GM19467 (cell line): ENCODE results near the gene VAV2.
"Not testable (repeated sequence)": the region's sequence is repeated elsewhere in the genome, so short reads cannot be mapped to it uniquely, and the experiment has no call there.

Experiments
- ATAC-seq: cut with Tn5 transposase; IDR thresholded peaks from one replicate; pipeline ENCODE4 v1.9.1; 2021; ENCODE audit warnings: mild to moderate bottlenecking, moderate library complexity; ENCODE audit not compliant: unreplicated experiment

VAV2 gene

DNA sequence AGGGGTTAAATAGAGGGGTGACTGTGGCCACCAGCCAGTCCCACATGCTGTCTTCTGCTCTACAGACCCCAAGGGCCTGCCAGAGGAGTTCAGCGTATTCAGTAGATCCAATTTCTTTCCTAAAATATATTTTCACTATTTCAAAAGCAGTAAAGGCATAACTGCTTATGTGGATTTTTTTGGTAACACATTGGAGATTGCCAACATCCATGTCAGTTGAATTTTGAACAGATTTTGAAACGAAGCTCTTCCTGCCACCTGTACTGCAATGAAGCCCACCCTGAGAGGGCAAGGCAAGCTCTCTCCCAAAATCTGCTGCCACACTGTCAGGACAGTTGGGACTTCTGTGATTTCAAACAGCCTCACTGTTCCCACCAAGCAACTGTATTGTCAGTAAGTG, 216.8 kb downstream of the VAV2 start:
- ATAC-seq: no peak

DNA sequence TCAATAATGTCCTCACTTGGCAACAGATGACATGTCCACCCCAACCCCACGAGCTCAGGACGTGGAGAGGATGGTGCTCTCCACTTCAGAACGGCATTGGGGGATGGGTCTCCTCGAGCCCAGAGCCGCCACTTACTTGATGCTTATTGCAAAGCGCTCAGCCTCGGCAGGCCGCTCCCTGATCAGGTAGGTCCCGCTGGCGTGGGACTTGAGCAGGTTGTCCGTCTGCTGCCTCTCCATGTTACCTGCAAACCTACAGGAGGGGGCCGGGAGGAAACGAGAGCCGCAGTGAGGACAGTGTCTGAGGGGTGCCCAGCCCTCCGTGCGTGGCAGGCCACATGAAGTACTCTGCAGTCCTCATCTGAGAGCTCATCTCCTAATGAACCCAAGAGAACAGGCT, 217.3 kb downstream of the VAV2 start:
- no peak for ATAC-seq

DNA sequence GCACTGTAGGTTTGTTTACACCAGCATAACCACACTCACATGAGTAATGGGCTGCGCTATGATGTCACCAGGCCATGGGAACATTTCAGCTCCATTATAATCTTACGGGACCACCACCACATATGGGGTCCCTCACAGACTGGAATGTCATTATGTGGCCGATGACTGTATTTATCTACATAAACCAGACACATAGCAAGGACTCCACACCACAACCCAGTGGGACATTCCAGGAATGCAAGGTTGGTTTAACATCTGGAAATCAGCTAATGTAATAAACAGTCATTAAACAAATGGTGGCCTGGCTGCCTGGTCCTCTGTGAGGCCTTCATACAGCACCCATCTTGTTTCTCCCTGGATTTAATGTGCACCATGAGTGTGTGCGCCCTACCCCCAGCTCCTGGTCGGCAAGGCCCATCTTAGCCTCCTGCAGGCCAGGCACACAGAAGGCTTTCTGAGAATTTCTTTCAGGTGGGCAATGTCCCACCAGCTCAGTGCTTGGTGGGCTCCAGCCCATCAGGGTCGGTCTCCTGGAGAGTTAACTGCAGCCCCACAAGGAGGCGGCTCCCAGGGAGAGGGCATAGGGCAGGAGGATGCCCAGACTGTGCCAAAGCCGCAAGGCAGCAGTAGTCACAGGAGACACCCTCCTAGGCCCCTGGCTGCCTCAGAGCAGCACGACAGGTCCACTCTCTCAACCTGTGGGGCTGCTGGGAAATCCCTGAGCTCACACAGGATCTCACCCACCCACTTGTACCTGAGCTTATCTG, 218.1 kb downstream of the VAV2 start:
- no peak for ATAC-seq

DNA sequence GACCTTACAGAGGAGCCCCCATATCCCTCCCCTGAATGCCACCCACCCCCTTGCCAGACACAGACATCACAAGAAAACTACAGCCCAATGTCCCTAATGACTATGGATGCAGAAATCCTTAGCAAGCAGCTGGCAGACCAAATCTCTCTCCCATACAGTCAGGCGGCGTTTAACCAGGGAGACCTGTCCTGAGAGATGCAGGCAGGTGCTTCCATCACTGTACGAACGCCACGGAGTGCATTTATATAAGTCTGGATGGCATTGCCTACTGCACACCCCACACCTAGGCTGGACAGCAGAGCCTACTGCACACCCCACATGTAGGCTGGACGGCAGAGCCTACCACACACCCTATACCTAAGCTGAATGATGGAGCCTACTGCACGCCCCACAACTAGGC, 219.5 kb downstream of the VAV2 start:
- ATAC-seq: no peak

DNA sequence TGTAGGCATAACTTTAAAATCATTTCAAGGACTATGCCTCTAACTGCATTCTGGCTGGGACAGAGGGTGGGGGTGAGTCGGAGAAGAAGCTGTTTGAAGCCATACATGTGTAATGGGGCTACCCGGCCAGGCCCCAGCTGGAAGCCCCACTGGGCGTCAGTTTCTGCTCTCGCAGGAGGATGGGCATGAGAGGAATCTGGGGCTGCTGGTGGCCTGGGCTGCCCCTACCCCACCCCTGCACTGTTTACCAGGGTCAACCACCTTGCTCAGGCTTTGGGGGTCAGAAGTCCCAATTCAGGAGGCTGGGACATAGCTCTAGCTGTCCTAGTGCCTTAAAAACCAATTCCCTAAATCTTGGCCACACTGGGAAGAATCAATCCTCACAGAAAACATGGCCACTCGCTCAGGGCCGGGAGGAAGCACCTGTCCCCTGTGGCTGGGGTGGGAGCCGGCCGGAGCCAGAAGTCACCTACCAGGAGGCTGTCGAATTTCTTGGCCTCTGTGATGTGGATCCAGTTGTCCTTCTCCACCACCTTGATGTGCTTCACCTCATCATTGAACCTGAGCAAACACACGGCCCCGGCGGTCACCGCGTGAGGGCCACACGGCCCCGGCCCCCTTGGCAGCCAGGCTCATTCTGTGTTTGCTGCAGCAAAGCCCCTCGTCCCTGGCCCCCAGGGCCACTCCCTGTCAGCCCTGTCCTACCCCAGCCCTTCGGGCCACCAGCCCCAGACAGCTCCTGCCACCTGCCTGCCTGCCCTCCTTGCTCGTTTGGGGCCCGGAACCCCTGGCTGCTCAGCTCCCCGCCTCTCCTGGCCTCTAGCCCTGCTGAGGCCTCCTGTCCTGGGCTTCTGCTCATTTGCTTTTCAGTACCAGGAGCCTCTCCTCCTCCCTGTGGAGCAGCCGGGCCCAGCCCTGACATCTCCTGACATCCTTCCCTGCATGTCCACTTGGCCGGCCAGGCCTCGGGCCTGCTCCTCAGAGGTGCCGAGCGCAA, 220.3 kb downstream of the VAV2 start:
- ATAC-seq: no peak

DNA sequence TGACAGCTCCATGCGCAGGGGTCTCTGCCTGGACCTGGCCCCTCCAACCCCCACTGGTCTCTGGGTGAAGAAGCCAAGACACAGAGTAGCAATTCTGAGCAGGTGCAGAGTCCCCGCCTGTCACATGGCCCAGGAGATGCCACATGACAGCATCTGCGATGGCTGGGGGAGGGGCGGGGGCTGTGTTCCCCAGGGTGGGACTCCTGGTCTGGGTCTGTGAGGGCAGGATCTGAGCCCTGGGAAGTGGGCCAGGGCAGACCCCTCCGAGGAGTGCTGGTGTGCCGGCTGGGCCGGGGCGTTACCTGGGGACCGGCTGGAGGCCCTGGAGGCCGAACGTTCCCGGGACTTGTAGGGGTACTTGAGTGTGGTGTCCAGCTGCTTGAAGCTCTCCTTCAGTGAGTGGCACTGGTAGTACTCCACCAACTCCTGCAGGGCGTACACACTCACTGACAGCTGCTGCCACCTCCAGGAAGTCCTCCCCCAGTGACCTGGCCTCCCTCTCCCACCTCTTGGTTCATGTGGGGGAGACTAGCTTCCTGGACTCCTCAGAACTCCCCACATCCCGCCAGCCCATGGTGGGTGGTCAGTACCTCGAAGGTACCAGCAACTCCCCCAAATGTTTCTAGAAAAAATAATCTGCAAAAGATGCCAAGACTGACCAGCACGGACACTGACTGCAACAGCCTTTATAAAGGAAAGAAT, 221.9 kb downstream of the VAV2 start:
- no peak for ATAC-seq

DNA sequence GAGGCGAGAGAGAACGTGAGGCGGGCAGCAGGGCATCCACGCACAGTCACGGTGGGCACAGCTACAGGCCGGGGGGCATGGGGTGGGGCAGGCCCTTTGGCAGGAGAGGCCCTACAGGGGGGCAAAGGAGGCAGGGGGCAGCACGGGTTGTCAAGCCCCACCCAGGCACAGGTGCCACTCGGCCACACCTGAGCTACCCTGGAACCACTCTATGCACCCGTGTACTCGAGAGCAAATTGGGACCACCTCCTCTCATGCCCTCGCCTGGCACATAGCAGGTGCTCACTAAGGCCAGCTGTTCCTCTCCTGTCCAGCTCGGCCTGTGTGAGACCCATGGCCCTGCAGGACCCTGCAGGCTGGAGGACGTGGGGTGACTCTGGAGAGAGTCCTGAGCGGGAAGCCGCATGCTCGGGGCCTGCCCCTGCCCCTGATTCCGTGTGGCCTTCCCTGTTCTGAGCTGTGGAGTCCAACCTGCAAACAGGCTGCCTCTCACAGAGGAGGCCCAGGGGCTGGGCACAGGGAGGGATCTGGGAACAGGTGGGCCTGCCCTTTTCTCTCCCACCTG, 222.5 kb downstream of the VAV2 start:
- ATAC-seq: no peak

DNA sequence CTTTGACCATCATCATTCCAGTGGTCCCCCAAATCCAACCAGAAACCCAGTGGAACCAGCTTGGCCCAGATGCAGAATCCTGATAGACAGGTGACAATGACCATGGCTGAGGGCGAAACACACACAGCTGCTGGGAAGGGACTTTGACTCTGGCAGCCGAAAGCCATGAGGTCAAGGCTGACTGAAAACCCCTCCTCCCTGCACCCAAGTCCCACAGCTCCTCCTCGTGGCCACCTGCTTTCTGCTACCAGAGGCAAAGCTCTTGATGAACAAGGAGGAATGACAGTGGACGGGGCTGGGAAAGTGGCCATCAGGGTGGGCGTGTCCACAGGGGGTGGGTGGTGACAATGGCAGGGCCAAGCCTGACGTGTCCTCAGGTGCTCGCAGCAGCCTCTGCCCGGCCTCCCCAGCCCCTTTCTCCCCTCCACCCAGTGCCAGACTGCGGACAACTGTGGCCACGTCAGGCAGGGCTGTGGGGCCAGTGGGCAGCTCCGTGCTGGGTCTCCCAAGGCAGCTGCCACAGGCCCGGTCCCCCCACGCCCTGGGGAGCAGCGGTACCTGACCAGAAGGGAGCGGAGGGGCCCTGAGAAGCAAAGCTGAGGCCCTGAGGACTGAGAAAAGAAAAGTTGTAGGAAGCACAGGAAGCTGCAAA, 223.1 kb downstream of the VAV2 start:
- no peak for ATAC-seq

DNA sequence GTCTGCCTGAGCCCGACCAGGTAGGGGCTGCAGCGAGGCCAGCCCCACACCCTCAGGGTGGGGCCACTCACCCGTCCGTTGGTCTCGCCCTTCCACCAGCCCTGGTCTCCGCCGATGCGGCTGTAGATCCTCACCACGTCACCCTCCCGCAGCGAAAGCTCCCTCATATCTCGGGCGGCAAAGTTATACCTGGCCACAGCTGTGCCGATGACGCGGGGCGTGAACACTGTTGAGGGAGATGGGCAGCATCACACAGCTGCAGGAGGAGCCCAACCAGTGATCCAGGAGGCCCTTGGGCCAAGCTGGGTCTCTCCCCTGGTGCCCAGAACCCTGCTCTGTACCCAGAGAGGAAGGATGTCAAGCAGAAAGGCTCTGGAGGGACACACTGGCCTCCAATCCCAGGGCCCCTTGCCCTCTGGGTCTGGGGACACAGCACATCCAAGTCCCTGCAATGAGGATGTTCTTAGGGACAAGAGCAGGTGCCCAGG, 223.7 kb downstream of the VAV2 start:
- ATAC-seq: no peak

DNA sequence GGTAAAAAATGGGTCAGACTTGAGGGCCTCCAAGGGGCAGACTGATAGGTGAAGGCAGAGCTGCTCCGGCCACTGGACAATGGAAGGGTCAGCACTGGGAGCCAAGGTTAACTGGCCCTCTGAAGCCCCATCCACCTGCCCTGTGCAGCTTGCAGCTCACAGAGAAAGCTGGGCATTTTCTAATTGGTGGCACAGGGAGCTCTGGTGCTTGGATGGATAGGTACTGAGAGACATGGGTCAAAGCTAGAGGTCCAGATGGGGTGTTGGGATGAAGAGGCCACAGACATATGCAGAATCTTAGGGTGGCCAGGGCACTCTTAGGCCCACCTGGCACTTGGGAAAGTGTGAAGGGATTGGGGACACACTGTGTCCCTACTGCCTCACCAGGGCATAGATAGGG, 224.5 kb downstream of the VAV2 start:
- ATAC-seq: no peak

DNA sequence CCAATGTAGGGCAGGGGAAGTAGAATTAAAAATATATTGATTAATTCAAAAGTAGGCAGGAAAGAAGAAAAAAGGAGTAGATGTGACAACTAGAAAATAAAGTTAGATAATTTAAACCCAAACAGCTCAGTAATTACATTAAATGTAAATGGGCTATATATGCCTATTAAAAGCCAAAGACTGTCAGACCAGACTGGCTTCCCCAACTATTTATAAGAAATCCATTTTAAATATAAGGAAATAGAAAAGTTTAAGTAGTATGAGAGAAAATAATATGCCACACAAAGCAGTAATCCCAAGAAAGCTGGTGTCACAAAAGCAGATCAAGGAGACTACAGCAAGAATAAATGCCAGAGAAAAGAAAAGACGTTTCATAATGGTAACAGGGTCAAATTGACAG, 225.1 kb downstream of the VAV2 start:
- no peak for ATAC-seq

DNA sequence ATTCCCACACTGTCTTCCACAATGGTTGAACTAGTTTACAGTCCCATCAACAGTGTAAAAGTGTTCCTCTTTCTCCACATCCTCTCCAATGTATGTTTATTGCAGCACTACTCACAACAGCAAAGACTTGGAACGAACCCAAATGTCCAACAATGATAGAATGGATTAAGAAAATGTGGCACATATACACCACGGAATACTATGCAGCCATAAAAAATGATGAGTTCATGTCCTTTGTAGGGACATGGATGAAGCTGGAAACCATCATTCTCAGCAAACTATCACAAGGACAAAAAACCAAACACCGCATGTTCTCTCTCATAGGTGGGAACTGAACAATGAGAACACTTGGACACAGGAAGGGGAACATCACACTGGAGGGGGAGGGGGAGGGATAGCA, 225.9 kb downstream of the VAV2 start:
- not testable (repeated sequence) for ATAC-seq

DNA sequence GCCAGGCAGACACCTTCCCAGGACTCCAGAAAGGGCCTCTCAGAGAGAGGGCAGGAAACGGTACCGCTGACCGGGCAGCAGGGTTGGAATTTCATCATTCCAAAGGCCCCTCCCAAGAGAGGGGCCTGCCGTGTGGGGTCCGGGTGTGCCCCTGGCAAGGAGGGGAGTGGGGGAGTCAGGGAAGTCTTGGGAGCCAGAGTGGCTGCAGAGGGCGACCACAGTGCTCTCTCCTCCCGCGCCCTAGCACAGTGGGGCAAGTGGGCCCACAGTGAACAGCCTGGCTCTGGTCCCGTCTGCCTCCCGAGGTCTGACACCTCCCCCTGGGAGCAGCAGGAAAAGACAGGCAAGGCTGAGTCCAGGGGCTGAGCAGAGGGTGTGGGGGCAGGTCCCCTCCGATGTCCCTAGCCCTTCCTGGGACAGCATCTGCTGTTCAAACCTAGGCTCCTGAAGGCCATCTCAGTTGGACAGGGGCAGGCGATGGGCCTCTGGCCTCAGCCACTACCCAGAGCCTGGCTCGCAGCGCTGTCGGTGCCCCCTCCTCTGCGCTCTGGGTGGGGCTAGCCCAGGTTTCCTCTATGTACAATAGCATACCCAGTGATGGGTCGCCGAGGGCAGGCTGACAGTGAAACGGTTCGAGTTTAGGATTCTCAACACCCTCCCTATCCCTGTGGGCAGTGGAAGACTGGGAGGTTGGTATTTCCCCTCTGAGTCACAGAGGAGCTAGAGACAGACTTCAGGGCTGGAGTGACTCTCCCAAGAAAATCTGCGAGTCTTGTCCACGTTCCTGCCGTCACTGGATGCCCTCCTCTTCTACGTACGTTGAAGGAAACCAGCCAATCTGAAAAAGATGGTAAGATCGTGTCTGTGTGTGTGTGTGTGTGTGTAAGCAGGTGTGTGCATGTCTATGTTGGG, 228.6 kb downstream of the VAV2 start:
- ATAC-seq: no peak

DNA sequence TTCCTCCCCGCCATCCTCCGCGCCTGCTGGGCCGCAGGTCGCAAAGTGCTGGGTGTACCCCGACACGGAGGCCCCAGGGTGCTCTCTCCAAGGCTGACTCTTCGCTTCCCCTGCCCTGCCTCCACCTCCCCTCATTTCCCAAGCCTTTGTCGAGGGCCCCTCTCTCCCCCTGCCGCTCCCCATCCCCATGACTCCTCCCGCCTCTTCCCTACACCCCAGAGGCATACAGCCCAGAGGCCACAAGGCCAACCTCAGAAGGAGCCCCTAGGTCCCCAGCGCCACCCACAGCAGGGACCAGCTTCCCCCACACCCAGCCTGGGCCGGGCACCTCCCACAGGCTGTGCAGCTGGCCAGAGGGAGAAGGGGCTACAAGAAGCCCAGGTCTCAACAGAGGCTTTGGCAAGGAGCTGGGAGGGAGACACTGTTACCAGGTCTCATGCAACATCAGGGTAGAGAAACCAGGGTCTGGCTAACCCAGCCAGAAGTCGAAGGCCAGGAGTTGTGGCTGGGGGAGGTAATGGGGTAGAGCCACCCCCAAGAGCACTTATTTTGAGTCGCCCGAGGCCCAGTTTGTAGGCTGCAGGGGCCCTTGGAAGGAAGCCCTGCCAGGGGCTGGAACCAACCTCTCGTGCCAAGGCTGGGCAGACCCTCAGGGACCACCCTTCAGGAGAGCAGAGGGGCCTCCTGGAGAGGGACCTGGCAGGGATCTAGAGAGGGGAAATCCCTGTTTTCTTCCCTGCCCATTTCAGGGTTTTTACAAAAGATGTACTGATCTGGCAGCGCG, 229.4 kb downstream of the VAV2 start:
- ATAC-seq: no peak

DNA sequence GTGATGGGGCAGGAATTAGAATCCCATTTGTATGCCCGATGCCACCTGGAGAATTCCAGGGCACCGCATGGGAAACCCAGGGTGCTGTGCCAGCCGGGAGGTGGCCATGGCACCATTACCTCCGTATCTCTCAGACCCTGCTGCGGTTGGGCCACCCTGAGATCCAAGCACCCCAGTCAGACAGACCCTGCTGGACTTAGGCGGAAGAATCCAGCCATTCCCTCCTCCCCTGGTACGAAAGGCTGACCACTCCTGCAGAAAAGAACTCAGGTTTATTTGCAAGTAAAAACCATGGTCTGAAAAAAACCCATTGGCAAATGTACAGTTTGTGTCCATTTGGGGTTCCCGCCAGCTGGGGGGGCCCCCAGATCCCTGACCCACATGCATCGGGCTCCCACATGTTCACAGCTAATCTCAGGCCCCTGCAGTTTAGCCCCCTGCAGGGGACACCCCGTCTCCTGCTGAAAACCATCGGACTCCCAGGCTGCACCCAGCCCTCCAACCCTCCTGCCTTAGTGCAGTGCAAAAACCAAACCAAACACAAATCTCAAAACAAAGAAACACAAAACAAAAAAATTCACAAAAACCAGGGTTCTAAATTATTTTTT, 230.4 kb downstream of the VAV2 start:
- no peak for ATAC-seq

DNA sequence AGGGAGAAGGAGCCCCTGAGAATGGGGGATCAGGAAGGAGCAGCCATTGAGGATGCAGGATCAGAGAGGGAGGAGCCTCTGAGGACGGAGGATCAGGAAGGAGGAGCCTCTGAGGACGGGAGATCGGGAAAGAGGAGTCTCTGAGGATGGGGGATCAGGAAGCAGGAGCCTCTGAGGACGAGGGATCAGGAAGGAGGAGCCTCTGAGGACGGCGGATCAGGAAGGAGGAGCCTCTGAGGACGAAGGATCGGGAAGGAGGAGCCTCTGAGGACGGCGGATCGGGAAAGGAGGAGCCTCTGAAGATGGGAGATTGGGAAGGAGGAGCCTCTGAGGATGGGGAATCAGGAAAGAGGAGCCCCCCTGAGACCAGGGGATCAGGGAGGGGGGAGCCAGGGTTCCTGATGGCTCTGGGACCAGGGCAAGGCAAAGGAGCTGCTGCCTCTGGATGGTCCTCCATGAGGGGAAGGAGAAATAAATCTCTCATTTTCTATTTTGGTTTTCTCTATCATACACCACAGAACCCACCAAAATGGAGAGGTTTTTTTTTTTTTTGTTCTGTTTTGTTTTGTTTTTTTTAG, 231.3 kb downstream of the VAV2 start:
- ATAC-seq: no peak

DNA sequence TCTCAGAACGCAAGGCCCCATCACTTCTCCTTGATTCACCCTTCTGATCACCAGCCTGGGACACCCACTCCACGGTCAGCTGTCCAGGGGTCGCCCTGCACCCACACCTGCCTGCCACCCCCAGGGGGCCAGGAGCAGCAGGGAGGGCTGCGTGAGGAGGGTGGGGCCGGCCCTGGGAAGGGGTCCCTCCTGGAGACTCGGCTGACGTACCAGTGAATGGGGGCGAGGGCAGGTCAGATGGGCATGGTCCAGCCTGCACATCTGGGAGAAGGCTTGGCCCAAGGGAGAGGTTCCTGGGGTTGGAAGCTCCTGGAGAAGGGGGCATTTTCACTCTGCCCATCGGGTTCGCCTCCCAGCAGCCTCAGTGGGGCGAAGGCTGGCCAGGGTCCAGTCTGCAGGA, 232.2 kb downstream of the VAV2 start:
- ATAC-seq: no peak
